Mucosa of stomach (tissue), 1 donor: ENCODE measurements around the gene OGG1.

Source experiments
- H3K27me3 ChIP-seq: one replicate; pipeline ENCODE4 v1.7.0; 2013; ENCODE audit warnings: mild to moderate bottlenecking, low read length; ENCODE audit not compliant: control insufficient read depth, insufficient read depth
- H3K36me3 ChIP-seq: one replicate; pipeline ENCODE4 v1.7.0; 2013; ENCODE audit warnings: low read length; ENCODE audit not compliant: control insufficient read depth, insufficient read depth
- H3K4me1 ChIP-seq: one replicate; pipeline ENCODE4 v1.7.0; 2013; ENCODE audit warnings: mild to moderate bottlenecking, low read length; ENCODE audit not compliant: control insufficient read depth, insufficient read depth
- H3K4me3 ChIP-seq: one replicate; pipeline ENCODE4 v1.7.0; 2013; ENCODE audit warnings: low read length
- H3K9ac ChIP-seq: one replicate; pipeline ENCODE4 v1.7.0; 2013; ENCODE audit warnings: mild to moderate bottlenecking, low read length, moderate library complexity
- H3K9me3 ChIP-seq: one replicate; pipeline ENCODE4 v1.7.0; 2013; ENCODE audit warnings: mild to moderate bottlenecking, low read length, moderate library complexity; ENCODE audit not compliant: control insufficient read depth
- donor health status: Pancreatic carcinoma.

The OGG1 gene

GRCh38 chr3:9715764-9716437 is 33.9 kb upstream of the OGG1 start:
- Histone ChIP-seq H3K27me3 (no peaks in the 10 kb centered on the region), H3K9me3 (no peaks in the 10 kb centered on the region), H3K4me3 (no peak overlapping the region), H3K4me1 (peaks cover 5% of the 10 kb centered on the region), H3K36me3 (no peaks in the 10 kb centered on the region), H3K9ac (peak overlapping the region; percentile 22)

- Histone ChIP-seq H3K9me3 (no peaks in the 10 kb centered on the region), H3K4me1 (peaks cover 5% of the 10 kb centered on the region), H3K9ac (no peak overlapping the region), H3K4me3 (no peak overlapping the region), H3K36me3 (no peaks in the 10 kb centered on the region), H3K27me3 (no peaks in the 10 kb centered on the region)
Measured at GRCh38 chr3:9716801-9717555, 32.8 kb upstream of the OGG1 start.

GRCh38 chr3:9717563-9717962 is 32.2 kb upstream of the OGG1 start:
- Histone ChIP-seq H3K9ac (no peak overlapping the region), H3K36me3 (no peaks in the 10 kb centered on the region), H3K27me3 (no peaks in the 10 kb centered on the region), H3K4me3 (no peak overlapping the region), H3K4me1 (peaks cover 5% of the 10 kb centered on the region), H3K9me3 (no peaks in the 10 kb centered on the region)

GRCh38 chr3:9718118-9718517 is 31.6 kb upstream of the OGG1 start:
- no peaks in the 10 kb centered on the region for H3K27me3 ChIP-seq
- no peaks in the 10 kb centered on the region for H3K9me3 ChIP-seq
- peaks cover 5% of the 10 kb centered on the region for H3K4me1 ChIP-seq
- no peak overlapping the region for H3K9ac ChIP-seq
- H3K36me3 ChIP-seq, result no peaks in the 10 kb centered on the region
- H3K4me3 ChIP-seq, result no peak overlapping the region

GRCh38 chr3:9721015-9721699 is 28.6 kb upstream of the OGG1 start:
- Histone ChIP-seq H3K4me3 (no peak overlapping the region), H3K9me3 (no peaks in the 10 kb centered on the region), H3K4me1 (peaks cover 1% of the 10 kb centered on the region), H3K36me3 (no peaks in the 10 kb centered on the region), H3K27me3 (no peaks in the 10 kb centered on the region), H3K9ac (no peak overlapping the region)

GRCh38 chr3:9721700-9722060 is 28.1 kb upstream of the OGG1 start:
- Histone ChIP-seq H3K9ac (no peak overlapping the region), H3K36me3 (no peaks in the 10 kb centered on the region), H3K27me3 (no peaks in the 10 kb centered on the region), H3K9me3 (no peaks in the 10 kb centered on the region), H3K4me3 (no peak overlapping the region), H3K4me1 (no peaks in the 10 kb centered on the region)

GRCh38 chr3:9725775-9726515 is 23.8 kb upstream of the OGG1 start:
- Histone ChIP-seq H3K9me3 (no peaks in the 10 kb centered on the region), H3K27me3 (no peaks in the 10 kb centered on the region), H3K4me3 (no peak overlapping the region), H3K4me1 (no peaks in the 10 kb centered on the region), H3K9ac (no peak overlapping the region), H3K36me3 (no peaks in the 10 kb centered on the region)

- Histone ChIP-seq H3K9ac (no peak overlapping the region), H3K4me3 (no peak overlapping the region)
Measured at GRCh38 chr3:9727041-9727595, 22.6 kb upstream of the OGG1 start.

GRCh38 chr3:9727743-9728142 is 22.0 kb upstream of the OGG1 start:
- Histone ChIP-seq H3K9ac (no peak overlapping the region), H3K4me3 (no peak overlapping the region), H3K9me3 (no peaks in the 10 kb centered on the region)

More at GRCh38 chr3:9727041-9727595, 22.6 kb upstream of the OGG1 start:
- Histone ChIP-seq H3K27me3 (no peaks in the 10 kb centered on the region), H3K36me3 (no peaks in the 10 kb centered on the region), H3K4me1 (peaks cover under 1% of the 10 kb centered on the region), H3K9me3 (no peaks in the 10 kb centered on the region)

GRCh38 chr3:9729419-9729818 is 20.3 kb upstream of the OGG1 start:
- H3K9ac ChIP-seq, result no peak overlapping the region
- no peaks in the 10 kb centered on the region for H3K27me3 ChIP-seq
- no peaks in the 10 kb centered on the region for H3K9me3 ChIP-seq
- H3K4me3 ChIP-seq, result no peak overlapping the region
- H3K4me1 ChIP-seq, result peaks cover 8% of the 10 kb centered on the region
- peaks cover 3% of the 10 kb centered on the region for H3K36me3 ChIP-seq

More at GRCh38 chr3:9727743-9728142, 22.0 kb upstream of the OGG1 start:
- H3K4me1 ChIP-seq, result peaks cover 7% of the 10 kb centered on the region
- H3K27me3 ChIP-seq, result no peaks in the 10 kb centered on the region
- H3K36me3 ChIP-seq, result no peaks in the 10 kb centered on the region

GRCh38 chr3:9730657-9731205 is 19.0 kb upstream of the OGG1 start:
- H3K27me3 ChIP-seq, result no peaks in the 10 kb centered on the region
- peaks cover 7% of the 10 kb centered on the region for H3K36me3 ChIP-seq
- H3K9ac ChIP-seq, result peak overlapping the region; percentile 49
- peaks cover 8% of the 10 kb centered on the region for H3K4me1 ChIP-seq
- H3K4me3 ChIP-seq, result no peak overlapping the region
- no peaks in the 10 kb centered on the region for H3K9me3 ChIP-seq
